ENCODE measurements around the gene MXI1.

DNA sequence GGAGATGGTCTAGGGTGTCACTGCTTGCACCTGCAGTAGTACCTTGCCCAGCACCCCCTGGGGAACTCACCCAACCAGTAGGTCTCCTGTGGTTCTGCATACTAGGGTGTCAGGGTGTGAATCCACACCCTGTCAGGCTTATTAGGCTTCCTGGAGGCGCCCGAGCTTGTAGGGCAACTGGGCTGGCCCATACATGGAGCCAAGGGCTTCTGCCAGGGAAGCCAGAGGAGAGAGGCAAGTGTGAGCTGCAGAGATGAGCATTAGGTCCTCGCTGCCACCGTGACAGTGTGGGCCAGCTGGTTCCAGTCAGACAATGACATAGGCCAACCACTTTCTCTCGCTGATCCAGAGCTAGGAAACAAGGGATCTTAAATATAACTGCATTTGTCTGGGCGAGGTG, 11.2 kb downstream of the MXI1 start:
- TF ChIP-seq, protein P1, sequence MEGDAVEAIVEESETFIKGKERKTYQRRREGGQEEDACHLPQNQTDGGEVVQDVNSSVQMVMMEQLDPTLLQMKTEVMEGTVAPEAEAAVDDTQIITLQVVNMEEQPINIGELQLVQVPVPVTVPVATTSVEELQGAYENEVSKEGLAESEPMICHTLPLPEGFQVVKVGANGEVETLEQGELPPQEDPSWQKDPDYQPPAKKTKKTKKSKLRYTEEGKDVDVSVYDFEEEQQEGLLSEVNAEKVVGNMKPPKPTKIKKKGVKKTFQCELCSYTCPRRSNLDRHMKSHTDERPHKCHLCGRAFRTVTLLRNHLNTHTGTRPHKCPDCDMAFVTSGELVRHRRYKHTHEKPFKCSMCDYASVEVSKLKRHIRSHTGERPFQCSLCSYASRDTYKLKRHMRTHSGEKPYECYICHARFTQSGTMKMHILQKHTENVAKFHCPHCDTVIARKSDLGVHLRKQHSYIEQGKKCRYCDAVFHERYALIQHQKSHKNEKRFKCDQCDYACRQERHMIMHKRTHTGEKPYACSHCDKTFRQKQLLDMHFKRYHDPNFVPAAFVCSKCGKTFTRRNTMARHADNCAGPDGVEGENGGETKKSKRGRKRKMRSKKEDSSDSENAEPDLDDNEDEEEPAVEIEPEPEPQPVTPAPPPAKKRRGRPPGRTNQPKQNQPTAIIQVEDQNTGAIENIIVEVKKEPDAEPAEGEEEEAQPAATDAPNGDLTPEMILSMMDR (IDR thresholded peaks at IDR 0.05; ENCODE audit: low read depth, low read length, poor library complexity, severe bottlenecking) = no peak
- no peak for TF ChIP-seq EZH2phosphoT487 (IDR thresholded peaks at IDR 0.05; ENCODE audit: borderline replicate concordance, low read length)
